HPDE6-E6E7 (cell line): ENCODE data around the gene TBC1D22A.

Source experiments
- DNase-seq: peaks from one replicate; pipeline ENCODE4 v3.0.0; 2011; ENCODE audit warnings: missing footprints; ENCODE audit errors: extremely low spot score

Gene TBC1D22A

GRCh38 chr22:47188261-47189055, 426.0 kb downstream of the TBC1D22A start:
- DNase-seq = no peak

DNA sequence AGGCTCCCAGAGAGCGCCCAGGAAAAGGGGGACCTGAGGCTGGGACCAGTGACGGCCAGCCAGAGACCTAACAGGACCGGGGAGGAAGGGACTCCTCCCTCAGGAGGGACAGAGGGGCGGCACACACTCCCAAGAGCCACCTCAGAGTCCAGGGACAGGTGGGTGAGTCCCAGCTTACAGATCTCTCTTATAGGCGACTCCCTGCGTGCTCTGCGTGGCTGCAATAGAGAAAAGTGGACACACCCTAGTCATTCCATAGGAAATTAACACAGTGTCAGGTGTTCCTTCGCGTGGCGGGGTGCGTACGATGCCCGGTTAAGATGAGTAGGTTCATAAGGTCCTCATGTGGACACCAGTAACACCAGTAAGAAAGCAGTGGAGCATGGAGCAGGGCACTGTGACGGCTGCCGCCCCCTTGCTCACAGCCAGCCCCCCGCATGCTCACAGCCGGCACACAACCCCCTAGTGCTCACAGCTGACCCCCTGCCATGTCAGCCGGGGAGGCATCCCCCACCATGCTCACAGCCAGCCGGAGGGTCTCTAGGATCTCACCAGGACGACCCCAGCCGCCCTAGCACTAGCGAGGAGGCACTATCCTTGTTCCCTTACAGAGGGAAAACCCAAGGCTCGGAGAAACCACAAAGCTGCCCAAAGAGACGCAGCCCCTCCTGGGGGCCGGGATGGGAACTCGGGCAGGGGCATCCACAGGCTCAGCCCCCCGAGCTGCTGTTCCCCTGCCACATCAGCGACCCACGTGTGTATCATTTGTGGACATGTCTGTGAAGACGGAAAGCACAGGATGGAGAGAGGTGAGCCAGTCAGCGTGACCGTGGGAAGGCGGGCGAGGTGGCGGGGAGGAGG, 426.8 kb downstream of the TBC1D22A start:
- DNase-seq = no peak

DNA sequence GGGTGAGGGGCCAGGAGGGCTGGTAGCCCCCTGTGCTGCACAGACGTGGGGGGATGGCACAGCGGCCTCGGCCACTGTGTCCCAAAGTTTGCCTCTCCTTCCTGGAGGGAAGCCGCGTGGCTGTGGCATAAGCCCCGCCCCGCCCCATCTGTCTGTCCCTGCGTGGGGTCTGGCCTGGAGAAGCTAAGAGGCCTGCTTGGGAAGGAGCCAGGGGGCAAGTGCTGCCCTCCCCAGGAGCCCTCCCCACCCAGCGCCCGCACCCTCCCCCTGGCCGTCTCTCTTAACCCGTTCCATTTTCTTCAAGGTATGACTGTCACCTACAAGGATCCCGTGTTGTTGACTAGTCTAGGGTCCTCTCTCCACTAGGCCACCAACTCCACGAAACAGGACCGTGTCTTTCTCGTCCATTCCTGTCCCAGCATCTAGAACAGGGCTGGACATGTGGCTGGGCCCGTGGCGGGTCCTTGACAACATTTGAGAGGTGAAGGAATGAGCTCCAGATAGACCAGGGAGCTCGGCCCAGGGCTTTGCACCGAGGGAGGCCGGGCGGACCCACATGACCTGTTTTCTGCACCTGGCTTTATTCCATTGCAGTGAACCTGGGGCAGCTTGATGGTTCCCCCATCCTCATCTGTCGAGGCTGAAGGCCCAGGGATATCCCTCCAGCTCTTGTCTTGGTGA, 428.0 kb downstream of the TBC1D22A start:
- DNase-seq = no peak

- no peak for DNase-seq
These were observed 428.7 kb downstream of the TBC1D22A start for GRCh38 chr22:47190957-47191670.

DNA sequence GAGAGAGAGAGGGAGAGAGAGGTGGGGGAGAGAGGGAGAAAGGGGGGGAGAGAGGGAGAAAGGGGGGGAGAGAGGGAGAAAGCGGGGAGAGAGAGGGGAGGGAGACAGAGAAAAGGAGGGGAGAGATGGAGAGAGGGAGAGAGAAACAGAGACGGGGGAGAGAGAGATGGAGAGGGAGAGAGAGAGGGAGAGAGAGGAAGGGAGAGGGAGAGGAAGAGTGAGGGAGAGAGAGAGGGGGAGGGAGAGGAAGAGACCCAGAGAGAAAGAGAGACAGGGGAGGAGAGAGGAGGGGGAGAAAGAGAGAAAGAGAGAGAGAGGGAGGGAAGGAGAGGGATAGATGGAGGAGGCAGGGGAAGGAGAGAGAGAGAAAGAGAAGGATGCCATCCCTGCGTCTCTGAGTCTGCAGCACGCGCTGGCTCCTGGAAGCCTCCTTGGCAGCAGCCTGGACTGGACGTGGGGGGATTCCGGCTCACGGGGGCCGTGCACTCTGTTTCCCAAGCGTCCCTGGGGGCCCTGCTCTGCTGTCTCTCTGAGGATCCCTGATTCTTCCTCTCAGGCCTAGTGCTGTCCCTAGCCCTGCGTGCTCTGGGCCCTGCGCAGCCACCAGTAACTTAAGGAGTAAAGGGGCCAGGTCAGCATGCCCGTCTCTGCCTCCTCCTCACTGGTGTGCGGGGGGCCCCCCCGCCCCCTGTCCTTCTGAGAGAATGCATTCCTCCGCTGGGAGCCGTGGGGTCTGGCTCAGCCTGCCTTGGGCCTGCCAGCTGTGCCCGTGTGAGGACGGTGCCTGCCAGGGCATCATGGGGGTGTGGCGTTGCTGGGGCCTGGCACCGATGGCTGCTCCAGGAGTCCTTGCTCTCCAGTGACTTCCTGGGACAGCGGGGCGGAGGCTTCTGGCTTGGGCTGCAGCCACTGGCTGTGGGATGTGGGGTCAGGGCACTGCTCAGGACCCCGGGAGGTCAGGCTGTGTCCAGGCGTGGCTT, 429.5 kb downstream of the TBC1D22A start:
- no peak for DNase-seq

DNA sequence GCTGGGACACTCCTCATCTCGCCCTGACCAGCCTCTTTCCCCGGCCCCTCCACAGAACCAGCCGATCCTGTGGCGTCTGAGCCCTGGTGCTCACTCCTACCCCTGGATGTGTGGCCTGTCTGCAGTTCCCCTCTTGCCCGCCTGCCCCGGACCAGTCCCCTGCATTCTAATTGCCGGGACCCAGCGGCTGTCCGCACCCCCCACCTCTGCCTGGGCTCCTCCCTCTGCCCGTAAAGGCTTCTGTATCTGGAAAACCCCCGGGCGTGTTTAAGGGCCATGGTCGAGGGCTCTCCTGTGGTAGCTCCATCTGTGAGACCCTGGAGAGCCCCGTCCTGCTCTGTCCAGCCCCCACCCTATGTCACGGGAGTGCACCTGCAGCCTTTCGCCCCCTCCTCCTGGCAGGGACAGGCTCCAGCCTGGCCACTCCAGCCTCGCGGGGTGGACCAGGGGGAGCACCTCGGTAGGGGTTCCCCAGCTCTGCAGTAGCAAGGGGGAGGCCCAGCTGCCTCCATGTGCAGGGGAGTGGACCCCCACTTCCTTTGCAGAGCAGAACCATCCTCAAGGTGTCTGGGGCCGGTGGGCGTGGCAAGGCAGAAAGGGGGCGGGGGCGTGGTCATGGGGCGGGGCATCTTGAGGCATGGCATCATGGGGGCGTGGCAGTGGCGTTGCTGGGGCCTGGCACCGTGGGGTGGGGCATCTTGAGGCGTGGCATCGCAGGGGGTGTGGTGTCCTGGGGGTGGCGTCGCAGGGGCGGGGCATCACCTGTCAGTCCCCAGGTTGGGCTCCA, 430.4 kb downstream of the TBC1D22A start:
- no peak for DNase-seq

- no peak for DNase-seq
These were observed 431.3 kb downstream of the TBC1D22A start for GRCh38 chr22:47193606-47194329.

- no peak for DNase-seq
These were observed 432.2 kb downstream of the TBC1D22A start for GRCh38 chr22:47194476-47195155.

DNA sequence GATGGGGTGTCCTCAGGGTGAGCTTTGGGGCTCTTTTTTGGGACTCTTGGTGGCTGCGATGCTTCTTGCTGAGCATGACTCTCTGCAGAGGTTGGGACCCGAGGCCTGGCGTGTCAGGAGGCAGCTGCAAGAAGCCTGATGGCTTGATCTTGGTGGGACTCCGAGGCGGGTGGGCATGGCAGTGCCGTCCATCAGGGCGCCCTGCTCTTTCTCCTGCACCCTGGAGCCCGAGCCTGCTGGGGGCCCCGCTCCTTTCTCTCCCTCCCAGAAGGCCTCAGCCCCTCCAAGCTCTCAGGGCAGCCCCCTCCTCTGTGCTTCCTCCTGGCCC, 432.7 kb downstream of the TBC1D22A start:
- DNase-seq = no peak

GRCh38 chr22:47195484-47196165, 433.2 kb downstream of the TBC1D22A start:
- DNase-seq = no peak

- no peak for DNase-seq
These were observed 433.9 kb downstream of the TBC1D22A start for GRCh38 chr22:47196166-47196849.

DNA sequence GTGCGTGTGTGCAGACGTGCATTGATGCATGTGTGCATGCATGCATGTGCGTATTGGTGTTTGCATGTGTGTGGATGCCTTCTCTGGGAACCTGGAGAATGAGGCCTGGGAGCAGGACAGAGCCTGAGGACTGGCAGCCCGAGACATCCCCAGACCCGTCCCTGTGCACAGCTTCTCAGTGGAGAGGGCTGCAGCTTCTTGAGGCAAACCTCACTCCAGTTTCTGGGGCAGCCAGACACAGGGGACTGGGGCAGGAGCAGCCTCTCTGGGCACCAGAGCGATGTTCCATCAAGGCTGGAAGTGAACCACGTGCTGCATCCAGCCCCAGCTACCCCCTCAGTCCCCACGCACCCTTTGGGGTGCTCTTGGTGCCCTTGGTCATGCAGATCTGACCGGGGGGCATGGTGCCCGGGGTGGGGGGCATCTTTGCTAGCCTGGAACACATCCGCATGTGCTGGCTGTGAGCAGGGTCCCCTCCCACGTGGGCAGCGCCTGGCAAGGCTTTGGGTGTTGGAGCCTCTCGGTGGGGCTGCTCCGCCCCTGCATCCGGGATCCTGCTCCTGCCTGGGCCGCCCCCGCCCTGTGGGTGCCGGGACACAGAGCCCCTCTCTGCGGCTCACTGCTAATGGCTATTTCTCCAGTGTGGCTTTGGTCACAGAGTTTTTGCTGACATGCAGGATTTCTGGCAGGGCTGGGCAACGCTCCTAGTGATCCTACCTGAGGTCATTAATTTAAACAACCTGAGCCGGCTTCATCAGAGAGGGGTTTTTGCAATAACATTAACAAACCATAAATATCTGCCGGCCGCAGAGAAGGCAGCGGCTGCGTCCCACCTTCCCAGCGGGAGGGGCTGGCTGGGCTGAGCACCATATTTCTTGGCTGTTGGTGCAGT, 434.7 kb downstream of the TBC1D22A start:
- DNase-seq = no peak

- no peak for DNase-seq
These were observed 435.5 kb downstream of the TBC1D22A start for GRCh38 chr22:47197773-47198500.

DNA sequence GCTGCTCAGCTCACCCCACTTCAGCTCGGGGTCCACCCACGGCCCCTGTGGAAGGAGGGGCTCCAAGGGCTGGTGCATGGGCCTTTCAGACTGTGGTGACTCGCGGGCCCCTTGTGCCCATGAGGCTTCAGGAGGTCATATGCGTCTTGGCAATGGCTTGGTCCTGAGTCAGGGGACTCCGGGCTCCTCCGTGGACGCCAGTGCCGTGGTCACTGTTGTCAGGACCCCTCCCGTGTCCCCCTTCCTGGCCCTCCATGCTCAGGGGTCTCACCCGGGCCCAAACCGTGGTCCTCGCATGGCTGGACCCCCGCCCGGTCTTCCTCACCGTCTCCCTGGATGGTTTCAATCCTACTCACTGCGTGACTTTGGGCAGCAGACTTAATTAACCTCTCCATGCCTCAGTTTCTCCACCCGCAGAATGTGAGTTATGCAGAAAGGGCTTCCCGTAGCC, 436.4 kb downstream of the TBC1D22A start:
- no peak for DNase-seq

DNA sequence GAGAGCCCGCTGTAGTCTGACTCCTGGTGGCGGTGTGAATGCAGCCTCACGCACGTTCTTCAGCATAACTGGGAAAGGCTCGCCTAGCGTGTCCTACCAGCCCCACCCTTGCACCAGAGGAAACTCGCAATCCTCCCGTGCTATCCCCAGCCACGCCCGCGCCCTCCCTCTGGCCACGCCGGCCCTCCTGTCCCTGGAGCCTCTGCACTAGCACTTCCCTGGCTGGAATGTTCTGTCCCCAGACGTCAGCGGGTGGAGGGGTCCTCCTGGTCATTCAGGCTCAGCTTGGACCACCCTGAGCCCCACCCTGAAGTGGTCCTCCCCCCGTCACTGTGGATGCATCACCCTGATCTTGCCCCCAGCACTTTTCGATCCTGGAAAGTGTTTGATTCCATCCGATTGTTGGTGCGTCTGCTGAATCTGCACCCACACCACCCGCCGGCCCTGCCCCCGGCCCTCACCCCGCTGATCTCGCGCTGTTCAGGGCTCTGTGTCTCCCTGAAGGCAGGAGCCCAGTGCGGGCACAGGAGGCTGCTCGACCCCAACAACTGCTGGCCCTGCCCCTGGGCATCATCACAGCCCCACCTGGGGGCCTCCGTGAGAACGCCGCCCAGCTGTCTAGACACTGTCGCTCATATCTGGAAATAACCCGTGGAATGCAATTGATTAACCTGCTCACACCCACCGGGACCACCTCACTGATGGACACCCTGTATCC, 437.0 kb downstream of the TBC1D22A start:
- DNase-seq = no peak
